GM23338 (cell line): ENCODE data around the gene GNAZ. TPM values are rescaled to one million over a fixed set of nuclear protein-coding genes. Genes with fewer than 3 reads are reported as not detected.

Source experiments
- ATAC-seq: fragments of 200-7000 bp; cut with Tn5 transposase; 3 replicates; pipeline ENCODE4 v1.9.1; 2020
- DNase-seq: peaks from one replicate; pipeline ENCODE4 v3.0.0-alpha.2; 2015; ENCODE audit warnings: low spot score
- H2AFZ ChIP-seq: fragments of 200-600 bp; sonication (generic); 2 replicates; pipeline ENCODE4 v1.8.0; 2016; ENCODE audit warnings: antibody characterized with exemption, mild to moderate bottlenecking, moderate library complexity
- H3F3A ChIP-seq: fragments of 200-600 bp; sonication (generic); replicated peaks from 2 replicates; pipeline ENCODE4 v1.8.0; 2017; ENCODE audit warnings: antibody characterized with exemption, mixed run types, low read depth
- H3K27ac ChIP-seq: fragments of 200-600 bp; sonication (generic); 2 replicates; pipeline ENCODE4 v1.6.1; 2016; ENCODE audit warnings: low read depth
- H3K27me3 ChIP-seq: fragments of 200-600 bp; sonication (generic); 2 replicates; pipeline ENCODE4 v1.8.0; 2016; ENCODE audit warnings: mild to moderate bottlenecking, mixed run types, moderate library complexity; ENCODE audit not compliant: insufficient read depth
- H3K36me3 ChIP-seq: fragments of 200-600 bp; sonication (generic); 2 replicates; pipeline ENCODE4 v1.8.0; 2016; ENCODE audit warnings: mild to moderate bottlenecking; ENCODE audit not compliant: insufficient read depth
- H3K4me1 ChIP-seq: fragments of 200-600 bp; sonication (generic); 2 replicates; pipeline ENCODE4 v1.8.0; 2016; ENCODE audit warnings: mild to moderate bottlenecking, moderate library complexity; ENCODE audit not compliant: insufficient read depth
- H3K4me2 ChIP-seq: fragments of 200-600 bp; sonication (generic); 2 replicates; pipeline ENCODE4 v1.7.1; 2017; ENCODE audit warnings: mixed run types
- H3K4me3 ChIP-seq: fragments of 200-600 bp; sonication (generic); 2 replicates; pipeline ENCODE4 v1.6.1; 2016; ENCODE audit warnings: mixed run types
- H3K79me2 ChIP-seq: fragments of 200-600 bp; sonication (generic); replicated peaks from 2 replicates; pipeline ENCODE4 v1.8.0; 2017; ENCODE audit warnings: mild to moderate bottlenecking; ENCODE audit not compliant: insufficient read depth
- H3K9me2 ChIP-seq: fragments of 200-600 bp; sonication (generic); 2 replicates; pipeline ENCODE4 v1.8.0; 2017; ENCODE audit not compliant: insufficient read depth
- H4K20me1 ChIP-seq: fragments of 200-600 bp; sonication (generic); replicated peaks from 2 replicates; pipeline ENCODE4 v1.8.0; 2017; ENCODE audit warnings: mild to moderate bottlenecking; ENCODE audit not compliant: insufficient read depth
- H3K27ac Mint-ChIP-seq: 2 replicates; pipeline ENCODE4 v1.8.0; 2020; ENCODE audit warnings: inconsistent platforms, mild to moderate bottlenecking, moderate library complexity, mixed read lengths
- H3K27me3 Mint-ChIP-seq: 3 replicates; pipeline ENCODE4 v1.8.0; 2022; ENCODE audit warnings: low read depth, mild to moderate bottlenecking, moderate library complexity, mixed read lengths, inconsistent platforms; ENCODE audit not compliant: insufficient read depth, poor library complexity
- H3K36me3 Mint-ChIP-seq: 3 replicates; pipeline ENCODE4 v1.8.0; 2021; ENCODE audit warnings: low read depth, mild to moderate bottlenecking, inconsistent platforms, moderate library complexity, mixed read lengths
- H3K4me1 Mint-ChIP-seq: 3 replicates; pipeline ENCODE4 v1.8.0; 2020; ENCODE audit warnings: mild to moderate bottlenecking, inconsistent platforms, mixed read lengths
- H3K4me3 Mint-ChIP-seq: 3 replicates; pipeline ENCODE4 v1.8.0; 2021; ENCODE audit warnings: moderate library complexity, mild to moderate bottlenecking, inconsistent platforms, mixed read lengths
- H3K9me3 Mint-ChIP-seq: 3 replicates; pipeline ENCODE4 v1.8.0; 2020; ENCODE audit warnings: moderate library complexity, mild to moderate bottlenecking, inconsistent platforms, mixed read lengths
- CREB1 ChIP-seq: fragments of 250-450 bp; sonication (Bioruptor Pico); IDR thresholded peaks from 2 replicates; pipeline ENCODE4 v1.5.0; 2020; ENCODE audit warnings: low read depth, mild to moderate bottlenecking, moderate library complexity
- CTCF ChIP-seq, 2 experiments: fragments of 200-600 bp in 1 of 2; sonication (generic) in 1 of 2; conservative IDR thresholded peaks; 2 replicates each; pipeline versions ENCODE4 v1.5.1 to v1.6.1; 2016 to 2017; ENCODE audit warnings: antibody characterized with exemption in 2 of 2, low read depth in 2 of 2, mild to moderate bottlenecking in 2 of 2, moderate library complexity in 1 of 2
- EZH2 ChIP-seq: fragments of 200-600 bp; sonication (generic); IDR thresholded peaks from one replicate; pipeline ENCODE4 v1.8.0; 2017; ENCODE audit warnings: antibody characterized with exemption, mild to moderate bottlenecking, low read depth; ENCODE audit not compliant: unreplicated experiment
- EZH2phosphoT487 ChIP-seq: fragments of 200-600 bp; sonication (generic); IDR thresholded peaks from one replicate; pipeline ENCODE4 v1.8.1; 2018; ENCODE audit warnings: antibody characterized with exemption; ENCODE audit not compliant: unreplicated experiment
- JUNB ChIP-seq: IDR thresholded peaks from one replicate; pipeline ENCODE4 v1.6.1; 2016; ENCODE audit warnings: antibody characterized with exemption; ENCODE audit not compliant: unreplicated experiment
- NANOG ChIP-seq: IDR thresholded peaks from 2 replicates; pipeline ENCODE4 v1.6.1; 2016; ENCODE audit warnings: antibody characterized with exemption, borderline replicate concordance
- POLR2AphosphoS5 ChIP-seq: IDR thresholded peaks from 2 replicates; pipeline ENCODE4 v1.6.1; 2016; ENCODE audit warnings: antibody characterized with exemption, low read depth
- REST ChIP-seq: IDR thresholded peaks from one replicate; pipeline ENCODE4 v1.6.1; 2018; ENCODE audit warnings: antibody characterized with exemption; ENCODE audit not compliant: unreplicated experiment
- STAT1 ChIP-seq: IDR thresholded peaks from one replicate; pipeline ENCODE4 v1.6.1; 2016; ENCODE audit warnings: antibody characterized with exemption; ENCODE audit not compliant: unreplicated experiment
- ZNF114 ChIP-seq: fragments of 250-450 bp; sonication (Bioruptor Pico); IDR thresholded peaks from 2 replicates; pipeline ENCODE4 v1.5.0; 2020; ENCODE audit warnings: mild to moderate bottlenecking, moderate library complexity
- ZNF331 ChIP-seq: fragments of 250-450 bp; sonication (Bioruptor Pico); IDR thresholded peaks from 2 replicates; pipeline ENCODE4 v1.5.0; 2020; ENCODE audit warnings: low read depth, mild to moderate bottlenecking, moderate library complexity
- polyA plus RNA-seq: library from polyadenylated mRNA; unstranded; fragments of >200 nt; fragmentation: Nextera tagmentation; extraction: Ambion mirVana; gene quantifications from 2 replicates; pipeline ENCODE4 v1.2.1, GENCODE V29; 2016
- total RNA-seq: library from RNA; depleted of rRNA; stranded (reverse); fragments of >200 nt; shearing (Covaris generic); gene quantifications from 2 replicates; pipeline ENCODE4 v1.2.3, GENCODE V29; 2014
- TF ChIP-seq, protein P1 (sequence below): fragments of 250-450 bp; sonication (Bioruptor Pico); IDR thresholded peaks from 2 replicates; pipeline ENCODE4 v1.5.0; 2020; ENCODE audit warnings: mild to moderate bottlenecking, moderate library complexity
- TF ChIP-seq, protein P2 (sequence below): IDR thresholded peaks from 2 replicates; pipeline ENCODE4 v1.6.1; 2016; ENCODE audit warnings: antibody characterized with exemption

Gene GNAZ
- total and polyA plus RNA-seq, 2 experiments from 2014 or later: 2.9 to 11.1 TPM

DNA sequence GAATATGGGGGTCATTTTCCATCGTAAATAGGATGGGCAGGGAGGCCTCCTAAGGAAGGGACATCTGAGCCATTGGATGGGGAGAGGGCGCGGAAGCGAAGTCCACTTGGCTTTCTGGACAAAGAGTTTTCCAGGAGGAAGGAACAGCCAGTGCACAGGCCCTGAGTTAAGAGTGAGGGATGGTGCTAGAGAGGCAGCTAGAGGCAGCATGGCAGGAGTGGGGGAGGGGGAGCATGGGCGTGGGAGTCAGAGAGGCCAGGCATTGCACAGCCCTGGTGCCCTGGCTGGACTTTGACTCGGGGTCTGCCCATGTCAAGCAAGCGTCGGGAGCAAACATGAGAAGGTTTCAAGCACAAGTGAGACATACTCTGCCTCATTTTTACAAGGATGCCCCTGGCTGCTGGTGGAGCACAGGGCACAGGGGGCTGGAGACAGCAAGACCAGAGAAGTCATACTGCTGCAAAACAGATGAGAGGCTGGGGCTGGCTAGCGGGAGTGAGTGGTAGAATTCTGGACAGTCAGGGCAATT, 9.0 kb downstream of the GNAZ start:
- no peak overlapping the region for H3K27ac ChIP-seq
- no peaks in the 10 kb centered on the region for H3K4me1 ChIP-seq
- TF ChIP-seq, protein P1, sequence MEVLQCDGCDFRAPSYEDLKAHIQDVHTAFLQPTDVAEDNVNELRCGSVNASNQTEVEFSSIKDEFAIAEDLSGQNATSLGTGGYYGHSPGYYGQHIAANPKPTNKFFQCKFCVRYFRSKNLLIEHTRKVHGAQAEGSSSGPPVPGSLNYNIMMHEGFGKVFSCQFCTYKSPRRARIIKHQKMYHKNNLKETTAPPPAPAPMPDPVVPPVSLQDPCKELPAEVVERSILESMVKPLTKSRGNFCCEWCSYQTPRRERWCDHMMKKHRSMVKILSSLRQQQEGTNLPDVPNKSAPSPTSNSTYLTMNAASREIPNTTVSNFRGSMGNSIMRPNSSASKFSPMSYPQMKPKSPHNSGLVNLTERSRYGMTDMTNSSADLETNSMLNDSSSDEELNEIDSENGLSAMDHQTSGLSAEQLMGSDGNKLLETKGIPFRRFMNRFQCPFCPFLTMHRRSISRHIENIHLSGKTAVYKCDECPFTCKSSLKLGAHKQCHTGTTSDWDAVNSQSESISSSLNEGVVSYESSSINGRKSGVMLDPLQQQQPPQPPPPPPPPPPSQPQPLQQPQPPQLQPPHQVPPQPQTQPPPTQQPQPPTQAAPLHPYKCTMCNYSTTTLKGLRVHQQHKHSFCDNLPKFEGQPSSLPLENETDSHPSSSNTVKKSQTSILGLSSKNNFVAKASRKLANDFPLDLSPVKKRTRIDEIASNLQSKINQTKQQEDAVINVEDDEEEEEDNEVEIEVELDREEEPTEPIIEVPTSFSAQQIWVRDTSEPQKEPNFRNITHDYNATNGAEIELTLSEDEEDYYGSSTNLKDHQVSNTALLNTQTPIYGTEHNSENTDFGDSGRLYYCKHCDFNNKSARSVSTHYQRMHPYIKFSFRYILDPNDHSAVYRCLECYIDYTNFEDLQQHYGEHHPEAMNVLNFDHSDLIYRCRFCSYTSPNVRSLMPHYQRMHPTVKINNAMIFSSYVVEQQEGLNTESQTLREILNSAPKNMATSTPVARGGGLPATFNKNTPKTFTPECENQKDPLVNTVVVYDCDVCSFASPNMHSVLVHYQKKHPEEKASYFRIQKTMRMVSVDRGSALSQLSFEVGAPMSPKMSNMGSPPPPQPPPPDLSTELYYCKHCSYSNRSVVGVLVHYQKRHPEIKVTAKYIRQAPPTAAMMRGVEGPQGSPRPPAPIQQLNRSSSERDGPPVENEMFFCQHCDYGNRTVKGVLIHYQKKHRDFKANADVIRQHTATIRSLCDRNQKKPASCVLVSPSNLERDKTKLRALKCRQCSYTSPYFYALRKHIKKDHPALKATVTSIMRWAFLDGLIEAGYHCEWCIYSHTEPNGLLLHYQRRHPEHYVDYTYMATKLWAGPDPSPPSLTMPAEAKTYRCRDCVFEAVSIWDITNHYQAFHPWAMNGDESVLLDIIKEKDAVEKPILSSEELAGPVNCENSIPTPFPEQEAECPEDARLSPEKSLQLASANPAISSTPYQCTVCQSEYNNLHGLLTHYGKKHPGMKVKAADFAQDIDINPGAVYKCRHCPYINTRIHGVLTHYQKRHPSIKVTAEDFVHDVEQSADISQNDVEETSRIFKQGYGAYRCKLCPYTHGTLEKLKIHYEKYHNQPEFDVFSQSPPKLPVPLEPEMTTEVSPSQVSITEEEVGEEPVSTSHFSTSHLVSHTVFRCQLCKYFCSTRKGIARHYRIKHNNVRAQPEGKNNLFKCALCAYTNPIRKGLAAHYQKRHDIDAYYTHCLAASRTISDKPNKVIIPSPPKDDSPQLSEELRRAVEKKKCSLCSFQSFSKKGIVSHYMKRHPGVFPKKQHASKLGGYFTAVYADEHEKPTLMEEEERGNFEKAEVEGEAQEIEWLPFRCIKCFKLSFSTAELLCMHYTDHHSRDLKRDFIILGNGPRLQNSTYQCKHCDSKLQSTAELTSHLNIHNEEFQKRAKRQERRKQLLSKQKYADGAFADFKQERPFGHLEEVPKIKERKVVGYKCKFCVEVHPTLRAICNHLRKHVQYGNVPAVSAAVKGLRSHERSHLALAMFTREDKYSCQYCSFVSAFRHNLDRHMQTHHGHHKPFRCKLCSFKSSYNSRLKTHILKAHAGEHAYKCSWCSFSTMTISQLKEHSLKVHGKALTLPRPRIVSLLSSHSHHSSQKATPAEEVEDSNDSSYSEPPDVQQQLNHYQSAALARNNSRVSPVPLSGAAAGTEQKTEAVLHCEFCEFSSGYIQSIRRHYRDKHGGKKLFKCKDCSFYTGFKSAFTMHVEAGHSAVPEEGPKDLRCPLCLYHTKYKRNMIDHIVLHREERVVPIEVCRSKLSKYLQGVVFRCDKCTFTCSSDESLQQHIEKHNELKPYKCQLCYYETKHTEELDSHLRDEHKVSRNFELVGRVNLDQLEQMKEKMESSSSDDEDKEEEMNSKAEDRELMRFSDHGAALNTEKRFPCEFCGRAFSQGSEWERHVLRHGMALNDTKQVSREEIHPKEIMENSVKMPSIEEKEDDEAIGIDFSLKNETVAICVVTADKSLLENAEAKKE (CRISPR knock-in tag): no peak
- TF ChIP-seq NANOG (no peak), JUNB (no peak), POLR2AphosphoS5 (no peak), ZNF331 (CRISPR knock-in tag) (no peak), EZH2 (no peak), ZNF114 (CRISPR knock-in tag) (no peak), EZH2phosphoT487 (no peak), CTCF (conservative IDR thresholded peaks at IDR 0.05; ENCODE audit: low read depth in 2 of 2) (no peak), CREB1 (CRISPR knock-in tag) (no peak), STAT1 (no peak), REST (no peak)
- TF ChIP-seq, protein P2, sequence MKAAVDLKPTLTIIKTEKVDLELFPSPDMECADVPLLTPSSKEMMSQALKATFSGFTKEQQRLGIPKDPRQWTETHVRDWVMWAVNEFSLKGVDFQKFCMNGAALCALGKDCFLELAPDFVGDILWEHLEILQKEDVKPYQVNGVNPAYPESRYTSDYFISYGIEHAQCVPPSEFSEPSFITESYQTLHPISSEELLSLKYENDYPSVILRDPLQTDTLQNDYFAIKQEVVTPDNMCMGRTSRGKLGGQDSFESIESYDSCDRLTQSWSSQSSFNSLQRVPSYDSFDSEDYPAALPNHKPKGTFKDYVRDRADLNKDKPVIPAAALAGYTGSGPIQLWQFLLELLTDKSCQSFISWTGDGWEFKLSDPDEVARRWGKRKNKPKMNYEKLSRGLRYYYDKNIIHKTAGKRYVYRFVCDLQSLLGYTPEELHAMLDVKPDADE: no peak
- no peaks in the 10 kb centered on the region for H3K36me3 ChIP-seq
- no peaks in the 10 kb centered on the region for H4K20me1 ChIP-seq
- H3K9me3 Mint-ChIP-seq: no peaks in the 10 kb centered on the region
- H3K27me3 Mint-ChIP-seq: peaks cover 15% of the 10 kb centered on the region
- no peak overlapping the region for H2AFZ ChIP-seq
- H3K9me2 ChIP-seq: peaks cover 3% of the 10 kb centered on the region; the same call in 1 of the 2 replicates
- no peak overlapping the region for H3K27ac Mint-ChIP-seq
- no peaks in the 10 kb centered on the region for H3K27me3 ChIP-seq
- H3K4me3 ChIP-seq: no peak overlapping the region
- no peak overlapping the region for H3K4me3 Mint-ChIP-seq
- peak; percentile 21; the same call in 1 of the 3 replicates for ATAC-seq
- H3K4me1 Mint-ChIP-seq: peaks cover 4% of the 10 kb centered on the region
- H3K79me2 ChIP-seq: no peaks in the 10 kb centered on the region
- DNase-seq: no peak
- no peaks in the 10 kb centered on the region for H3F3A ChIP-seq
- H3K36me3 Mint-ChIP-seq: no peaks in the 10 kb centered on the region; the same call in 2 of the 3 replicates
- no peak overlapping the region for H3K4me2 ChIP-seq
